Activated CD4-positive, alpha-beta T cell treated with anti-CD3 and anti-CD28 coated beads, Interleukin-2, amount 50 U/mL, for 24 hours (primary cell): ENCODE results near the gene PDZD11.
"Not testable (repeated sequence)": the region's sequence is repeated elsewhere in the genome, so short reads cannot be mapped to it uniquely, and the experiment has no call there.

Experiments
- DNase-seq, 2 donors: peaks; one replicate each; pipeline ENCODE4 v3.0.0-alpha.2; 2020; ENCODE audit warnings: low read depth in 1 of 2, low spot score in 1 of 2

PDZD11 gene

DNA sequence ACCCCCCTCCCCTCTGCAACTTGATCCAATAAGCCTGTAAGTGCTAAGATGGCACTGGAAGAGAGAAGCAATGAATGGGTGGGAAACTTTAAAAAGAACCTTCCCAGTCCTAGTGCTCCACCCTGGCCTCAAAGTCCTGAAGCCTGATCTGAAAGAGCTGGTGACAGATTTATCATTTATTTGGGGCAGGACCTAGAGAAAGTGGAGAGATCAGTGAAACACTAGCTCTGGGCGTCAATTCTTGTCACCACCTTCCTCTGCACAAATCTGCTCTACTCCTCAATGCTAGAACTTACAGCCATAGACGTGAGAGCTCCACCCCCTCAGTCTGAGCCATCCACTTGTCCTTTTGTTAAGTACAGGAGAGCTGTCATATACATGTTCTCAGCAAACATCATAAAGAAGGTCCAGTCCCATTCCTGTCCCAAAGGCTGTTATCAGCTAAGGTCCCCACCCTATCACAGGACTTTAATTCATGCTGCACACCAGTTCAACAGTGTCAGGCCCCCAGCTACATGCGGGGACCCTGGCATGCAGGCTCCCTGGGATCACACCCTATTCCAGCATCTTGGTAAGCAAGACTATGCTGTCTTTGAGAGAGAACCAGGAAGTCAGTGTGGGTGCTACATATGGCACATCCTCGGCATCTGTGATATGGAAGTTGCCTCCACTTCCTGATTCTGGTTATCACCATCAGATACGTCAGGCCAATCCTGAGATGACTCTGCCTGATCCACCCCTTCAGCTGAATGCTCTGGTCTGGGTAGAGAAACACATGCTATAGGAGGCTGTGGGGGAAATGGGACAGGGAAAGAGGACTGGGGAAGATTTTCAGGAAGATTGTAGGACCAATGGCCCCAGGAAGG lies 32.1 kb downstream of the PDZD11 start:
- no peak for DNase-seq

GRCh38 chrX:70255452-70255851 lies 34.3 kb downstream of the PDZD11 start:
- DNase-seq, result no peak

- no peak for DNase-seq
Measured at GRCh38 chrX:70254909-70255308, 34.8 kb downstream of the PDZD11 start.

DNA sequence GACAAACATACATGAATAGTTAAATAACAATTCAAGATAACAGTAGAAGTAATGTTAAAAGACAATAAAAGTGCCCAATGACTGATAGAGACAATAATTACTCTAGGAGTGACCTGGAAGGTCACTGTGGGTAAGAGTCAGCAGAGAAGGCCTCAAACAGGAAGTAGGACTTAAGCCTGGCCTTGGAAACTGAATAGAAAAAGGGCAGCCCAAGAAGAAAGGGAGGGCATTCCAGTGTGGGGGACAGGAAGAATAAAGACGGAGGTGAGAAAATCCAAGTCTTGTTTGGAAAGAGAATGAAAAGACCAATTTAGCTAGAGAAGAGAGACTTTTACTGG lies 35.7 kb downstream of the PDZD11 start:
- no peak for DNase-seq

DNA sequence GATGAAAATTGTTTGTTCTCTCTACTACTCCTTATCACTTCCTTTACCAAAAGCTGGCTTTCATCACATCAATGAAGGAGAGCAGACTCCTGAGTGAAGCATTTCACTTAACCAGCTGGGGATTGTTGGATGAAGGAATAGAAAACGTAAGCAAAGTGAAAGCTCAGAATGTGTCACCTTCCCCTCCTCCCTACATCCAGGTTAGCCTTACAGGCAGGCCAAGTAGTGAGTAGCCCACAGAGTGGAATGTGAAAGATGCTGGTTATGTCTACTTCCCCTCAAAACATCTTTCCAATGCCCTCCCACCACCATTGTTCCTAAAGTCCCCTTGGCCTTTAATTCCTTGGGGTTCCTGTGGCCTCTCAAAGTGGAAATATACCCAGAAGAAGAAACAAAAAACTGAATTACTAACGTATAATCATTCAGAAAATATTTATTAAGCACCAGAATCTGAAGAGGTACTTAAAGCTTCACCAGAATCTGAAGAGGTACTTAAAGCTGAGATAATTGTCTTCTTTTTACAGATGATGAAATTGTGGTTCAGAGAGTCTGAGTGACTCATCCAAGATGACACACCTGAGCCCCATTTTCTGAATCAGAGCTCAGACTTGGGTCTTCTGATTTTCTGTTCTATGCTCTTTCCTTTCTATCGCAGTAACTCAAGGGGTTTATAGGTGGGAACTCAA lies 36.2 kb downstream of the PDZD11 start:
- no peak for DNase-seq

GRCh38 chrX:70252491-70252890 lies 37.2 kb downstream of the PDZD11 start:
- DNase-seq, result no peak

GRCh38 chrX:70247252-70247651 lies 42.5 kb downstream of the PDZD11 start:
- no peak for DNase-seq

- DNase-seq, result no peak
Measured at GRCh38 chrX:70244881-70245280, 44.8 kb downstream of the PDZD11 start.

GRCh38 chrX:70243601-70244000 lies 46.1 kb downstream of the PDZD11 start:
- not testable (repeated sequence) for DNase-seq

GRCh38 chrX:70241501-70241900 lies 48.2 kb downstream of the PDZD11 start:
- DNase-seq, result no peak

- DNase-seq, result no peak
Measured at GRCh38 chrX:70240751-70241150, 49.0 kb downstream of the PDZD11 start.
